Dendritic cell treated with granulocyte-macrophage colony-stimulating factor and Interleukin-4, amounts not matched to agents 40 ng/mL and 50 ng/mL, for 4 days (primary cell): ENCODE data around the gene CASKIN1.
A peak's percentile ranks its signal among the peaks of the same experiment; 100 is the strongest.

Experiments used
- H3K27ac Mint-ChIP-seq: one replicate; pipeline ENCODE4 v1.8.0; 2022; ENCODE audit warnings: mild to moderate bottlenecking, mixed read lengths
- H3K27me3 Mint-ChIP-seq: one replicate; pipeline ENCODE4 v1.8.0; 2022; ENCODE audit warnings: mild to moderate bottlenecking, mixed read lengths
- H3K36me3 Mint-ChIP-seq: one replicate; pipeline ENCODE4 v1.8.0; 2022; ENCODE audit warnings: low read depth, mixed read lengths
- H3K4me1 Mint-ChIP-seq: one replicate; pipeline ENCODE4 v1.8.0; 2022; ENCODE audit warnings: low read depth, mixed read lengths
- H3K4me3 Mint-ChIP-seq: one replicate; pipeline ENCODE4 v1.8.0; 2022; ENCODE audit warnings: mild to moderate bottlenecking, moderate library complexity, mixed read lengths
- H3K9me3 Mint-ChIP-seq: one replicate; pipeline ENCODE4 v1.8.0; 2022; ENCODE audit warnings: mixed read lengths
- intact Hi-C: fragments of 100-400 bp; cut with micrococcal nuclease; formaldehyde crosslinking; loops from one replicate; pipeline ENCODE4 v1.15.0; 2022

Gene CASKIN1

DNA sequence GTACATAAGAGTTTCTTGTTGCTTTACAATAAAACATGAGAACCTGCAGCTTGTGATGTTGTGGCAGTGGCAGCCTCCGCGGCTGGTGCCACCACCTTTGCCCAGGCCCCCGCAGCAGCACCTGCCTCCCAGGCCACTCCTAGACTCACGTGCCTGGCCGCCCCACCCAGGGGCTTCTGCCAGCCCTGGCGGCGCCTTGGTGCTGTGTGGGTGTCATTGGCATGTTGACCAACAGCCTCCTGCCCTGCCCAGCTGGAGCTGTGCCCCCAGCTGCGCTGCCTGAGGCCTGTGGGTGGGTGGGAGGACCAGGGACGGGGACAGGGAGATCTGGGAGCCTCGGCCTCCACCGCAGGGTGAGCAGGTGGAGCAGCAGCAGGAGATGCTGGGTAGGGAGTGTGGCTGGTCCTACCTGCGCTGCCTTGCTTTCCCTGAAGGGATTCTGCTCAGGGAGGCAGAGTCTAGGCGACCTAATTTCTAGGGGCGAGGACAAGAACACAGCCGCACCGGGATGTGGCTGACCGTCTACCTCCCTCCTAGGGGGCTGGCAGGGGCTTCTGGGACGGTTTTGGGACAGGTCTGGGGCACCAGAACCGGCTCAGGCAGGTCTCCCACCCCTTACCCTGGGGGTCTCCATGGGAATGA, 39.4 kb upstream of the CASKIN1 start:
- Mint-ChIP-seq H3K27me3 (peaks cover 53% of the 10 kb centered on the region), H3K4me3 (no peak overlapping the region), H3K4me1 (peaks cover 22% of the 10 kb centered on the region), H3K36me3 (peaks cover 71% of the 10 kb centered on the region), H3K9me3 (no peaks in the 10 kb centered on the region), H3K27ac (no peak overlapping the region)
- intact Hi-C loops = no loop called here

DNA sequence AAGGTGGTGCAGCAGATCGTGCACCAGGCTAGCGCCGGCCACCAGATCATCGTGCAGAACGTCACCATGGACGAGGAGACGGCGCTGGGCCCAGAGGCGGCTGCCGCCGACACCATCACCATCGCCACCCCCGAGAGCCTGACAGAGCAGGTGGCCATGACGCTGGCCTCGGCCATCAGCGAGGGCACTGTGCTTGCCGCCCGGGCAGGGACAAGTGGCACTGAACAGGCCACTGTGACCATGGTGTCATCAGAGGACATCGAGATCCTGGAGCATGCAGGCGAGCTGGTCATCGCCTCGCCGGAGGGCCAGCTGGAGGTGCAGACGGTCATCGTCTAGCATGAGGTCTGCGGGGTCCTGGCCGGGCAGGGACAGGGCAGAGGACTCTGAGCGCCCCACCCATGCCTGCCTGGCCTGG, 38.8 kb upstream of the CASKIN1 start:
- no peaks in the 10 kb centered on the region for H3K9me3 Mint-ChIP-seq
- H3K36me3 Mint-ChIP-seq = peaks cover 73% of the 10 kb centered on the region
- no peak overlapping the region for H3K4me3 Mint-ChIP-seq
- peaks cover 26% of the 10 kb centered on the region for H3K4me1 Mint-ChIP-seq
- intact Hi-C loops = no loop called here
- no peak overlapping the region for H3K27ac Mint-ChIP-seq
- H3K27me3 Mint-ChIP-seq = peaks cover 53% of the 10 kb centered on the region

GRCh38 chr16:2234813-2235170, 38.4 kb upstream of the CASKIN1 start:
- no peak overlapping the region for H3K4me3 Mint-ChIP-seq
- no peak overlapping the region for H3K27ac Mint-ChIP-seq
- peaks cover 53% of the 10 kb centered on the region for H3K27me3 Mint-ChIP-seq
- peaks cover 30% of the 10 kb centered on the region for H3K4me1 Mint-ChIP-seq
- H3K9me3 Mint-ChIP-seq = no peaks in the 10 kb centered on the region
- H3K36me3 Mint-ChIP-seq = peaks cover 73% of the 10 kb centered on the region
- intact Hi-C loops = no loop called here

DNA sequence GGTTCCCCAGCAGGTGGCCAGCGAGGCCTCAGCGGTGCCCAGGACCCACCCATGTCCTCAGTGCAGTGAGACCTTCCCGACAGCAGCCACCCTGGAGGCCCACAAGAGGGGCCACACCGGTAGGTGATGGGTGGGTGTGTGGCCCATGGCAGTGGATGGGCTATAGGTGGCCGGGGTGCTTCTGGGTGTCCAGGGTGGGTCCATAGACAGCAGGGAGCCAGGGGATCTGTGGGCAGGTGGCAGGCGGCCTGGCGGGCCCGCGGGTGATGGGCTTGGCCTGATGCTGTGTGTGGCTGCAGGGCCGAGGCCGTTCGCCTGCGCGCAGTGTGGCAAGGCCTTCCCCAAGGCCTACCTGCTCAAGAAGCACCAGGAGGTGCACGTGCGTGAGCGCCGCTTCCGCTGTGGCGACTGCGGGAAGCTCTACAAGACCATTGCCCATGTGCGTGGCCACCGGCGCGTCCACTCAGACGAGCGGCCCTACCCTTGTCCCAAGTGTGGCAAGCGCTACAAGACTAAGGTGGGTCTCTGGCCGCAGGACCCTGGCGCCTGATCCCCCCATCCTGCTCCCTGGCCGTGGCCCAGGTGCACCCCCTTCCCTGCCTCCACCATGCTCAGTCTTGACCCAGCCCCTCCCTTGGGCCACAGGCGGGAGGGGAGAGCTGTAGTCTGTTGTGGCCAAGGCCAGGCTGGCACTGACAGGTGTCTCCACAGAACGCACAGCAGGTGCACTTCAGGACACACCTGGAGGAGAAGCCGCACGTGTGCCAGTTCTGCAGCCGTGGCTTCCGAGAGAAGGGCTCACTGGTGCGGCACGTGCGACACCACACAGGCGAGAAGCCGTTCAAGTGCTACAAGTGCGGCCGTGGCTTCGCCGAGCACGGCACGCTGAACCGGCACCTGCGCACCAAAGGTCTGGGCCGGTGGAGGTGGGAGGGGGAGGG, 37.7 kb upstream of the CASKIN1 start:
- no peaks in the 10 kb centered on the region for H3K9me3 Mint-ChIP-seq
- intact Hi-C loops = no loop called here
- H3K36me3 Mint-ChIP-seq = peaks cover 73% of the 10 kb centered on the region
- peaks cover 31% of the 10 kb centered on the region for H3K4me1 Mint-ChIP-seq
- peaks cover 50% of the 10 kb centered on the region for H3K27me3 Mint-ChIP-seq
- H3K4me3 Mint-ChIP-seq = no peak overlapping the region
- H3K27ac Mint-ChIP-seq = no peak overlapping the region

DNA sequence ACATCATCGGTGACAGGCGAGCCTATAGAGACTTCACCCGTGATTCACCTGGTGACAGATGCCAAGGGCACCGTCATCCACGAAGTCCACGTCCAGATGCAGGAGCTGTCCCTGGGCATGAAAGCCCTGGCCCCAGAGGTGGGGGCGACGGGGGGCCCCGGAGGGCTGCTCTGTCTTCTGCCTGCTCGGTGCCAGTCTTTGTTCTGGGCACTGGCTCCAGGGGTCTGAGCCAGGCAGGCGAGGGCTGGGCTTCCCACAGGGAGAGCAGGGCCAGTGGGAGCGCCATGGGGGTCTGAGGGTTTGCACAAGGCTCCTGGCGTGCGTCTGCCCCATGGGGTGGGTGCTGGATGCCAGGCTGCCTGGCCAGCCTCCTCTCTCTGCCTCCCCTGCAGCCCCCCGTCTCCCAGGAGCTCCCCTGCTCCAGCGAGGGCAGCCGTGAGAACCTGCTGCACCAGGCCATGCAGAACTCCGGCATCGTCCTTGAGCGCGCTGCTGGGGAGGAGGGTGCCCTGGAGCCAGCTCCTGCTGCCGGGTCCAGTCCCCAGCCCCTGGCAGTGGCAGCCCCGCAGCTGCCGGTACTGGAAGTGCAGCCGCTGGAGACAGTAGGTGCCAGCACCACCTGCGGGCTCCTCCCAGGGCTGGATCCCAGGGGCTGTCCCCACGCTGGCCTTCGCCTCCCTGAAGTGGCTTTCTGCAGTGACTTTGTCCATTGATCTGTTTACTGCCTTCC, 36.8 kb upstream of the CASKIN1 start:
- H3K4me3 Mint-ChIP-seq = no peak overlapping the region

DNA sequence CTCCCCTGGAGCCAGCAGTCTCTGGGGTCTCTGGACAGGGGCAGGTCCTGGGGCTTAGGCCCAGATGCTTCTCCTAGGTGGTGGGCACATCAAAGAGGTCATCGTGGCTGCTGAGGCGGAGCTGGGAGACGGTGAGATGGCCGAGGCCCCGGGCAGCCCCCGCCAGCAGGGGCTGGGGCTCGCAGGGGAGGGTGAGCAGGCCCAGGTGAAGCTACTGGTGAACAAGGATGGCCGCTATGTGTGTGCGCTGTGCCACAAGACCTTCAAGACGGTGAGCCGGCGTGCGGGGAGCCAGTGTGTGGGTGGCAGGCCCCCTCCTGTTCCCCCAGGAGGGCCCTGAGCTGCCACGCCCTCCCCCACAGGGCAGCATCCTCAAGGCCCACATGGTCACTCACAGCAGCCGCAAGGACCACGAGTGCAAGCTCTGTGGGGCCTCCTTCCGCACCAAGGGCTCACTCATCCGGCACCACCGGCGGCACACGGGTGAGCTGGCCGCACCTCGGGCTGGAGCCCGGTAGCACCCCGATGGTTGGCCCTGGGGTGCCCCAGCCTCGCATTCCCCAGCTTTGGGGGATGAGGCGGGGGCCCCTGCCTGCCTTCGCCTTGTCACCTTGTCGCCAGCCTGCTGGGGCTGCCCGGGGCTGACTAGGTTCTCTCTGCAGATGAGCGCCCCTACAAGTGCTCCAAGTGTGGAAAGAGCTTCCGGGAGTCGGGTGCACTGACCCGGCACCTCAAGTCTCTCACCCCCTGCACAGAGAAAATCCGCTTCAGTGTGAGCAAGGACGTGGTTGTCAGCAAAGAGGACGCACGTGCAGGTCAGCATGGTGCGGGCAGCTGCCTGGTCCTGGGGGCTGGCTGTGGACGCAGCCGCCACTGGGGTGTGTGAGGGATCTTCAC, 35.9 kb upstream of the CASKIN1 start:
- Mint-ChIP-seq H3K4me3 (no peak overlapping the region), H3K27me3 (peaks cover 32% of the 10 kb centered on the region), H3K36me3 (peaks cover 84% of the 10 kb centered on the region), H3K4me1 (peaks cover 26% of the 10 kb centered on the region), H3K9me3 (no peaks in the 10 kb centered on the region), H3K27ac (no peak overlapping the region)
- intact Hi-C loops = no loop called here

More for the DNA sequence above, 36.8 kb upstream of the CASKIN1 start:
- Mint-ChIP-seq H3K4me1 (peaks cover 31% of the 10 kb centered on the region), H3K27me3 (peaks cover 40% of the 10 kb centered on the region), H3K9me3 (no peaks in the 10 kb centered on the region), H3K27ac (no peak overlapping the region), H3K36me3 (peaks cover 79% of the 10 kb centered on the region)
- intact Hi-C loops = no loop called here

GRCh38 chr16:2231016-2231931, 34.9 kb upstream of the CASKIN1 start:
- H3K4me1 Mint-ChIP-seq = peaks cover 25% of the 10 kb centered on the region
- peaks cover 95% of the 10 kb centered on the region for H3K36me3 Mint-ChIP-seq
- H3K27ac Mint-ChIP-seq = no peak overlapping the region
- H3K4me3 Mint-ChIP-seq = no peak overlapping the region
- peaks cover 21% of the 10 kb centered on the region for H3K27me3 Mint-ChIP-seq
- intact Hi-C loops = no loop called here
- no peaks in the 10 kb centered on the region for H3K9me3 Mint-ChIP-seq

DNA sequence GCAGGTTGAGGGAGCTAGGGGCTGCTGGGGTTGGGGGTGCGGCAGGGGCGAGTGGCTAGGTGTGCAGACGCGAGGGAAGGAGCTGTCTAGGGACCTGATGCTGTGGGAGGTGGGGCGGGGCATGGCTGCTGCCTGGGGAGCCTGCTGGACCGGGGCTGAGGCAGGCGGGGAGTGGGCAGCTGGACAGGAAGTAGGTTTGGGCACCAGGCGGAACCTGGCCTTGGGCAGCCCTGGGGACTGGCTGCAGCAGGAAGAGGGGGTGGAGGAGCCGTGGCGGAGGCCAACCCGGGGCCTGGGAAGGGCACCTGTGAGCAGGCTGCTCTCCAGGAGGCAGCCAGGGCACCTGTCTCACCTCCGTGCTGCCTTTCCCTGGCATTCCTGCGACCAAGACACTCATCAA, 34.0 kb upstream of the CASKIN1 start:
- peak overlapping the region; percentile 17 for H3K27ac Mint-ChIP-seq
- peaks cover 91% of the 10 kb centered on the region for H3K36me3 Mint-ChIP-seq
- H3K4me3 Mint-ChIP-seq = no peak overlapping the region
- peaks cover 25% of the 10 kb centered on the region for H3K4me1 Mint-ChIP-seq
- peaks cover 12% of the 10 kb centered on the region for H3K27me3 Mint-ChIP-seq
- intact Hi-C loops = no loop called here
- no peaks in the 10 kb centered on the region for H3K9me3 Mint-ChIP-seq

DNA sequence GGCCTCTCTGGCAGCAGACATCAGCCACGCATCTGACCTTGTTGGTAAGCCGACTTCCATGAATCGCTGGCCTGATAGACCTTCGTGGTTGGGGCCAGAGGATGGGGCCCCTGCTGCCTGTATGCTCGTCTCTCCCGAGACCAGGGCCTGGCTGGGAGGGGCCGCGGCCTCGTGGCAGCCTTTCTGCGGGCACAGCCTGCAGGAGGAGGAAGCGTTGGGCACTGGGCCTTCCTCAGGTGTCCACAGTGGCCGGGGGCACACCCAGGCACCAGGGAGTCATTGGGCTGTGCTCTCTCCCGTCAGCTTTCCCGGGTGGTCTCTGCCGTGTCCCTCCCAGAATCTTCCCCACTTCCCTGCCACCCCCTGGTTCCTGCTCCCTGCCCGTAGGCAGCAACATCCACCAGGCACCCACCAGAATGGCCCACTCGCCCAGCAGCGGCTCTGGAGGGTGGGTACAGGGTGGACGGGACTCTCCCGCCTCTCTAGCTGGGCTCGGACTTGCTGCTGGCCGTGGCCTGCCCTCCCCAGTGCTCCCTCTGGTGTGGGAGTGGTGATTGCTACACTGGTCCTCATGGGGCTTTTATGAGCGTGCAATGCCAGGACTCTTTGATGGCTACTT, 33.3 kb upstream of the CASKIN1 start:
- H3K4me1 Mint-ChIP-seq = peaks cover 30% of the 10 kb centered on the region
- H3K4me3 Mint-ChIP-seq = no peak overlapping the region
- peaks cover 85% of the 10 kb centered on the region for H3K36me3 Mint-ChIP-seq
- H3K9me3 Mint-ChIP-seq = no peaks in the 10 kb centered on the region
- intact Hi-C loops = no loop called here
- peaks cover 6% of the 10 kb centered on the region for H3K27me3 Mint-ChIP-seq
- peak overlapping the region; percentile 17 for H3K27ac Mint-ChIP-seq

GRCh38 chr16:2229091-2229490, 32.7 kb upstream of the CASKIN1 start:
- intact Hi-C loops = no loop called here
- Mint-ChIP-seq H3K36me3 (peaks cover 80% of the 10 kb centered on the region), H3K9me3 (no peaks in the 10 kb centered on the region), H3K27me3 (no peaks in the 10 kb centered on the region), H3K4me3 (no peak overlapping the region), H3K27ac (no peak overlapping the region), H3K4me1 (peaks cover 36% of the 10 kb centered on the region)

- no peak overlapping the region for H3K27ac Mint-ChIP-seq
Measured at GRCh38 chr16:2228161-2228824, 31.9 kb upstream of the CASKIN1 start.

DNA sequence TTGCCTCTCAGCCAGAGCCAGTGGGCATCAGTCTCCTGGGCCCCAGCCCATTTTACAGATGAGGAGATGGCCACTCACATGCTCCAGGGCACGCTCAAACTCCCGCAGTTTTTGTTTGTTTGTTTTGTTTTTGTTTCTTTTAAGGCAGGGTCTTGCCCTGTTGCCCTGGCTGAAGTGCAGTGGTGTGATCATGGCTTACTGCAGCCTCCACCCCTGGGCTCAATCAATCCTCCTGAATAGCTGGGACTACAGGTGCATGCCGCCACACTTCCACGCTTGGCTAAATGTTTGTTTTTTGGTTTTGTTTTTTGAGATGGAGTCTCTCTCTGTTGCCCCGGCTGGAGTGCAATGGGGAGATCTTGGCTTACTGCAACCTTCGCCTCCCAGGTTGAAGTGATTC, 30.5 kb upstream of the CASKIN1 start:
- Mint-ChIP-seq H3K4me3 (no peak overlapping the region), H3K27me3 (no peaks in the 10 kb centered on the region), H3K27ac (no peak overlapping the region), H3K4me1 (peaks cover 37% of the 10 kb centered on the region), H3K36me3 (peaks cover 63% of the 10 kb centered on the region), H3K9me3 (no peaks in the 10 kb centered on the region)
- intact Hi-C loops = no loop called here

More at GRCh38 chr16:2228161-2228824, 31.9 kb upstream of the CASKIN1 start:
- H3K4me1 Mint-ChIP-seq = peaks cover 37% of the 10 kb centered on the region
- H3K27me3 Mint-ChIP-seq = no peaks in the 10 kb centered on the region
- no peak overlapping the region for H3K4me3 Mint-ChIP-seq
- peaks cover 77% of the 10 kb centered on the region for H3K36me3 Mint-ChIP-seq
- intact Hi-C loops = no loop called here
- no peaks in the 10 kb centered on the region for H3K9me3 Mint-ChIP-seq
